GM06990 (cell line): ENCODE measurements around the gene SLC25A44.
A peak's percentile ranks its signal among the peaks of the same experiment; 100 is the strongest.

ENCODE experiments used
- DNase-seq: peaks from one replicate; pipeline ENCODE4 v3.0.0-alpha.2; 2011; ENCODE audit not compliant: insufficient read length; ENCODE audit errors: extremely low read depth
- H3K27me3 ChIP-seq: replicated peaks from 2 replicates; pipeline ENCODE4 v1.6.0; 2011; ENCODE audit warnings: low read length; ENCODE audit not compliant: control insufficient read depth, insufficient read depth
- H3K36me3 ChIP-seq: 2 replicates; pipeline ENCODE4 v1.5.1; 2011; ENCODE audit warnings: low read length; ENCODE audit not compliant: control insufficient read depth, insufficient read depth
- H3K4me3 ChIP-seq: replicated peaks from 2 replicates; pipeline ENCODE4 v1.5.1; 2011; ENCODE audit warnings: low read depth, mild to moderate bottlenecking, control low read depth, low read length
- TF ChIP-seq, protein P1 (sequence below): IDR thresholded peaks from 2 replicates; pipeline ENCODE4 v1.5.1; 2011; ENCODE audit warnings: low read length, control low read depth, mild to moderate bottlenecking, inconsistent platforms; ENCODE audit not compliant: insufficient read depth, poor library complexity, severe bottlenecking

Gene SLC25A44

GRCh38 chr1:156226116-156226538 is 32.2 kb downstream of the SLC25A44 start:
- TF ChIP-seq, protein P1, sequence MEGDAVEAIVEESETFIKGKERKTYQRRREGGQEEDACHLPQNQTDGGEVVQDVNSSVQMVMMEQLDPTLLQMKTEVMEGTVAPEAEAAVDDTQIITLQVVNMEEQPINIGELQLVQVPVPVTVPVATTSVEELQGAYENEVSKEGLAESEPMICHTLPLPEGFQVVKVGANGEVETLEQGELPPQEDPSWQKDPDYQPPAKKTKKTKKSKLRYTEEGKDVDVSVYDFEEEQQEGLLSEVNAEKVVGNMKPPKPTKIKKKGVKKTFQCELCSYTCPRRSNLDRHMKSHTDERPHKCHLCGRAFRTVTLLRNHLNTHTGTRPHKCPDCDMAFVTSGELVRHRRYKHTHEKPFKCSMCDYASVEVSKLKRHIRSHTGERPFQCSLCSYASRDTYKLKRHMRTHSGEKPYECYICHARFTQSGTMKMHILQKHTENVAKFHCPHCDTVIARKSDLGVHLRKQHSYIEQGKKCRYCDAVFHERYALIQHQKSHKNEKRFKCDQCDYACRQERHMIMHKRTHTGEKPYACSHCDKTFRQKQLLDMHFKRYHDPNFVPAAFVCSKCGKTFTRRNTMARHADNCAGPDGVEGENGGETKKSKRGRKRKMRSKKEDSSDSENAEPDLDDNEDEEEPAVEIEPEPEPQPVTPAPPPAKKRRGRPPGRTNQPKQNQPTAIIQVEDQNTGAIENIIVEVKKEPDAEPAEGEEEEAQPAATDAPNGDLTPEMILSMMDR = no peak
- H3K4me3 ChIP-seq = no peak overlapping the region
- H3K36me3 ChIP-seq = peaks cover 10% of the 10 kb centered on the region
- peak; percentile 69 for DNase-seq
- no peaks in the 10 kb centered on the region for H3K27me3 ChIP-seq

DNA sequence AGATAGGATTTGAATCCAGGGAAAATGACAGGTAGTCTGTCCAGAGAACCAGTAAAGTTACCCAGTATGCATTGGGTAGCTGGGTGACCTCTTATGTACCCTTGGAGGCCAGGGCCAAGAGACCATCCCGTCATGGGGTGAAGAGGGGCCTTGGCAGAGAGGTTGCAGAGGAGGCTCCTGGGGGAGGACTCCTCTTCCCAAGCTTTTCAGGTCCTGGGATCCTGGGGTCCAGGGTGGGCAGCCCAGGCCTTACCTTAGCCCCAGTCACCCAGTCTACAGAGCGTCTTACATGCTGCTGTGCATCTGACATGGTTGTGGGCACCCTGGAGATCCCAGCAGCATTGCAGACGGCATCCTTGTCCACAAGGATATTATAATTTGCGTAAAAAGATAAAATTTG is 32.9 kb downstream of the SLC25A44 start:
- TF ChIP-seq, protein P1 = no peak
- Histone ChIP-seq H3K4me3 (no peak overlapping the region), H3K36me3 (peaks cover 10% of the 10 kb centered on the region), H3K27me3 (no peaks in the 10 kb centered on the region)
- DNase-seq = no peak

GRCh38 chr1:156228501-156228900 is 34.6 kb downstream of the SLC25A44 start:
- no peaks in the 10 kb centered on the region for H3K27me3 ChIP-seq
- DNase-seq = no peak
- TF ChIP-seq, protein P1 = no peak
- H3K36me3 ChIP-seq = peaks cover 10% of the 10 kb centered on the region
- no peak overlapping the region for H3K4me3 ChIP-seq

- H3K27me3 ChIP-seq = no peaks in the 10 kb centered on the region
- DNase-seq = no peak
- H3K36me3 ChIP-seq = peaks cover 12% of the 10 kb centered on the region
- TF ChIP-seq, protein P1 = no peak
- H3K4me3 ChIP-seq = no peak overlapping the region
These were observed 36.0 kb downstream of the SLC25A44 start for GRCh38 chr1:156229809-156230472.

GRCh38 chr1:156230473-156230837 is 36.6 kb downstream of the SLC25A44 start:
- no peak overlapping the region for H3K4me3 ChIP-seq
- TF ChIP-seq, protein P1 = no peak
- H3K36me3 ChIP-seq = peaks cover 12% of the 10 kb centered on the region

More at GRCh38 chr1:156230473-156230837, 36.6 kb downstream of the SLC25A44 start:
- no peak for DNase-seq
- H3K27me3 ChIP-seq = no peaks in the 10 kb centered on the region
